ENCODE results near the gene PLK5. TPM values are rescaled to one million over a fixed set of nuclear protein-coding genes. Genes with fewer than 3 reads are reported as not detected.
"Not testable (repeated sequence)": the region's sequence is repeated elsewhere in the genome, so short reads cannot be mapped to it uniquely, and the experiment has no call there.

The PLK5 gene
- total and polyA plus RNA-seq, 4 donors = 0.03 TPM; not detected in 3

DNA sequence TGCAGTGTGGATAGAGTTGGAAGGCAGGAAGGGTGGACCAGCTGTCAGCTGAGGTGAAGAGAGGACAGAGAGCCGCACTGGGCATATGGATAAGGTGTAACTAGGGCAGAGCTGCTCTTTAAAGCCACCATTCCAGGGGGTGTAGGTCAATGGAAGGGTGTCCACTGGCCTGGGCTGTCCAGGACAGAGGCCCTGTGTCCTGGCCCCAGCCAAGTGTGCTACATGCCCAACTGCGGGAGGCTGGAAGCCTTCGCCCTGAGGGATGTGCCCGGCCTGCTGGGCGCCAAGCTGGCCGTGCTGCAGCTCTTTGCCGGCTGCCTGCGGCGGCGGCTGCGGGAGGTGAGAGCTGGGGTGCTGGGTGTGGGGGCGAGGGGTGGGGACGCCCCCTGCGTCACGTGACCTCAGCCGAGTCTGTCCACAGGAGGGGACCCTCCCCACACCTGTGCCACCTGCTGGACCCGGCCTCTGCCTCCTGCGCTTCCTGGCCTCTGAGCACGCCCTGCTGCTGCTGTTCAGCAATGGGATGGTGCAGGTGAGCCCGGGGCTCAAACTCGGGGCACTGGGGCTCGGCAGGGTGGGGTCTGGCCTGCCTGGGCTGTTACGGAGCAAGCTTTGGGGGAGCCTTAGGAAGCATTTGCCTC lies 9.8 kb downstream of the PLK5 start (continued):
- TF ChIP-seq CTCF (IDR thresholded peaks at IDR 0.05; ENCODE audit: low read depth, low read length, missing input control) (no peak), SP1 (IDR thresholded peaks at IDR 0.05) (no peak), GABPA (IDR thresholded peaks at IDR 0.05 in 1 of 2, conservative IDR thresholded peaks at IDR 0.05 in 1 of 2) (no peak), NR2F2 (IDR thresholded peaks at IDR 0.05) (no peak), RXRA (IDR thresholded peaks at IDR 0.05) (no peak), FOXA1 (IDR thresholded peaks at IDR 0.05) (no peak), RAD21 (IDR thresholded peaks at IDR 0.05) (no peak), YY1 (IDR thresholded peaks at IDR 0.05) (no peak)

DNA sequence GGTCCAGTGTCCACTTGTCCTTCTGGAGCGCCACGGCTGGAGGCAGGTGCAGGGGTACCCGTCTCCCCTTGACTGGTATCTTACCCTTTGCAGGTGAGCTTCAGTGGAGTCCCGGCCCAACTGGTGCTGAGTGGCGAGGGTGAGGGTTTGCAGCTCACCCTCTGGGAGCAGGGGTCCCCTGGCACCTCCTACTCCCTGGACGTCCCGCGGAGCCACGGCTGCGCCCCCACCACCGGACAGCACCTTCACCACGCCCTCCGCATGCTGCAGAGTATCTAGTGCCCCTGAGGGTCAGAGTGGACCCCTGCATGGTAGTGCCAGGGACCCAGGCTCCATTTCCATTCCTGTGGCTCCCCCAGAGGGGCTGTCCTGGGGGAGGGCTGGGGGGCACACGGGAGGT lies 11.1 kb downstream of the PLK5 start:
- Histone ChIP-seq H3K27me3 (ENCODE audit: control insufficient read depth in 4 of 4, insufficient read depth in 4 of 4, low read length in 3 of 4) (no peaks in the 10 kb centered on the region), H3K9ac (ENCODE audit: low read depth in 1 of 2, low read length in 2 of 2) (no peak overlapping the region), H3K9me3 (ENCODE audit: control insufficient read depth in 4 of 4, low read length in 3 of 4) (no peaks in the 10 kb centered on the region), H3K4me1 (ENCODE audit: control insufficient read depth in 4 of 4, insufficient read depth in 4 of 4, low read length in 3 of 4) (no peaks in the 10 kb centered on the region), H3K27ac (ENCODE audit: low read depth in 1 of 2, low read length in 2 of 2) (no peak overlapping the region), H3K4me3 (ENCODE audit: low read depth in 1 of 3, low read length in 3 of 3) (no peak overlapping the region), H3K36me3 (ENCODE audit: control insufficient read depth in 4 of 4, insufficient read depth in 3 of 4, low read depth in 1 of 4, low read length in 3 of 4) (no peaks in the 10 kb centered on the region)
- 91% methylated on average over 14 of the region's 14 CpGs for WGBS
- no peak for DNase-seq (ENCODE audit: low spot score)
- TF ChIP-seq, protein P1, sequence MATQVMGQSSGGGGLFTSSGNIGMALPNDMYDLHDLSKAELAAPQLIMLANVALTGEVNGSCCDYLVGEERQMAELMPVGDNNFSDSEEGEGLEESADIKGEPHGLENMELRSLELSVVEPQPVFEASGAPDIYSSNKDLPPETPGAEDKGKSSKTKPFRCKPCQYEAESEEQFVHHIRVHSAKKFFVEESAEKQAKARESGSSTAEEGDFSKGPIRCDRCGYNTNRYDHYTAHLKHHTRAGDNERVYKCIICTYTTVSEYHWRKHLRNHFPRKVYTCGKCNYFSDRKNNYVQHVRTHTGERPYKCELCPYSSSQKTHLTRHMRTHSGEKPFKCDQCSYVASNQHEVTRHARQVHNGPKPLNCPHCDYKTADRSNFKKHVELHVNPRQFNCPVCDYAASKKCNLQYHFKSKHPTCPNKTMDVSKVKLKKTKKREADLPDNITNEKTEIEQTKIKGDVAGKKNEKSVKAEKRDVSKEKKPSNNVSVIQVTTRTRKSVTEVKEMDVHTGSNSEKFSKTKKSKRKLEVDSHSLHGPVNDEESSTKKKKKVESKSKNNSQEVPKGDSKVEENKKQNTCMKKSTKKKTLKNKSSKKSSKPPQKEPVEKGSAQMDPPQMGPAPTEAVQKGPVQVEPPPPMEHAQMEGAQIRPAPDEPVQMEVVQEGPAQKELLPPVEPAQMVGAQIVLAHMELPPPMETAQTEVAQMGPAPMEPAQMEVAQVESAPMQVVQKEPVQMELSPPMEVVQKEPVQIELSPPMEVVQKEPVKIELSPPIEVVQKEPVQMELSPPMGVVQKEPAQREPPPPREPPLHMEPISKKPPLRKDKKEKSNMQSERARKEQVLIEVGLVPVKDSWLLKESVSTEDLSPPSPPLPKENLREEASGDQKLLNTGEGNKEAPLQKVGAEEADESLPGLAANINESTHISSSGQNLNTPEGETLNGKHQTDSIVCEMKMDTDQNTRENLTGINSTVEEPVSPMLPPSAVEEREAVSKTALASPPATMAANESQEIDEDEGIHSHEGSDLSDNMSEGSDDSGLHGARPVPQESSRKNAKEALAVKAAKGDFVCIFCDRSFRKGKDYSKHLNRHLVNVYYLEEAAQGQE (IDR thresholded peaks at IDR 0.05) = no peak
- no peak for TF ChIP-seq CTCF (IDR thresholded peaks at IDR 0.05; ENCODE audit: low read depth, low read length, missing input control)
- no peak for TF ChIP-seq FOXA1 (IDR thresholded peaks at IDR 0.05)
- no peak for TF ChIP-seq ZBTB33 (IDR thresholded peaks at IDR 0.05)
- no peak for TF ChIP-seq HNF4A (conservative IDR thresholded peaks at IDR 0.05)
- no peak for TF ChIP-seq SP1 (IDR thresholded peaks at IDR 0.05)
- TF ChIP-seq HNF4G (IDR thresholded peaks at IDR 0.05) = no peak
- TF ChIP-seq EGR1 (IDR thresholded peaks at IDR 0.05; ENCODE audit: low read depth in 2 of 2) = no peak
- TF ChIP-seq, protein P2, sequence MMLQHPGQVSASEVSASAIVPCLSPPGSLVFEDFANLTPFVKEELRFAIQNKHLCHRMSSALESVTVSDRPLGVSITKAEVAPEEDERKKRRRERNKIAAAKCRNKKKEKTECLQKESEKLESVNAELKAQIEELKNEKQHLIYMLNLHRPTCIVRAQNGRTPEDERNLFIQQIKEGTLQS (IDR thresholded peaks at IDR 0.05) = no peak
- TF ChIP-seq NR2F2 (IDR thresholded peaks at IDR 0.05) = no peak
- TF ChIP-seq GABPA (IDR thresholded peaks at IDR 0.05 in 1 of 2, conservative IDR thresholded peaks at IDR 0.05 in 1 of 2) = no peak
- no peak for TF ChIP-seq TAF1 (conservative IDR thresholded peaks at IDR 0.05)

GRCh38 chr19:1535699-1536098 lies 11.8 kb downstream of the PLK5 start:
- H3K27ac ChIP-seq (ENCODE audit: low read depth in 1 of 2, low read length in 2 of 2); H3K9me3 ChIP-seq (ENCODE audit: control insufficient read depth in 4 of 4, low read length in 3 of 4); H3K27me3 ChIP-seq (ENCODE audit: control insufficient read depth in 4 of 4, insufficient read depth in 4 of 4, low read length in 3 of 4); H3K4me1 ChIP-seq (ENCODE audit: control insufficient read depth in 4 of 4, insufficient read depth in 4 of 4, low read length in 3 of 4); DNase-seq (ENCODE audit: low spot score); H3K9ac ChIP-seq (ENCODE audit: low read depth in 1 of 2, low read length in 2 of 2); H3K36me3 ChIP-seq (ENCODE audit: control insufficient read depth in 4 of 4, insufficient read depth in 3 of 4, low read depth in 1 of 4, low read length in 3 of 4); H3K4me3 ChIP-seq (ENCODE audit: low read depth in 1 of 3, low read length in 3 of 3): not testable (repeated sequence)
- WGBS = 94% methylated on average over 7 of the region's 7 CpGs
